D721Med (cell line): Measurements from ENCODE around the gene PIAS2.
"Not testable (repeated sequence)": the region's sequence is repeated elsewhere in the genome, so short reads cannot be mapped to it uniquely, and the experiment has no call there.

Source experiments
- DNase-seq: peaks from one replicate; pipeline ENCODE4 v3.0.0; 2011; ENCODE audit warnings: low spot score; ENCODE audit not compliant: insufficient read length
- FAIRE-seq: peaks from 2 replicates; lab custom pipeline; 2011; peaks lifted over from hg19 to GRCh38; lab: Jason Lieb, UNC
- TF ChIP-seq, protein P1 (sequence below): IDR thresholded peaks from 2 replicates; pipeline ENCODE4 v1.5.1; 2012; ENCODE audit warnings: mild to moderate bottlenecking, control low read depth; ENCODE audit not compliant: insufficient read depth; ENCODE audit errors: missing control alignments

PIAS2 gene

DNA sequence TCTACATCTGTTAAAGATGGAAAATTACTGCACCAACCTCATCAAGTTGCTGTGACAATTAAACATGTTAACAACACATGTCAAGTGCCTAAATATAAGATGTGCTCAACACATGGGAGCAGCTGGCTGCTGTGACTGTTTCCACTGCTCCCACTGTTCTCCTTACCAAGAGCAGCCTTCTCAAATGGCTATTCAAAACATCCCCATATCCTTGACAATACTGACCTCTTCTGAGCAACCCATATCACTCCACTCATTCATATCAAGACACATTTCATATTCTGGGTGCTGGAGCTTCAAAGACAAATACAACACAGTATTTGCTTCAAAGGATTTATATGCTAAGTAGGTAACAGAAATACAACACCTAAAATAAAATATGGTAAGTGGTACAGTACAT, 60.3 kb downstream of the PIAS2 start:
- DNase-seq, result no peak
- peak; percentile 79 for FAIRE-seq

GRCh38 chr18:46849007-46849406, 68.3 kb downstream of the PIAS2 start:
- TF ChIP-seq, protein P1, sequence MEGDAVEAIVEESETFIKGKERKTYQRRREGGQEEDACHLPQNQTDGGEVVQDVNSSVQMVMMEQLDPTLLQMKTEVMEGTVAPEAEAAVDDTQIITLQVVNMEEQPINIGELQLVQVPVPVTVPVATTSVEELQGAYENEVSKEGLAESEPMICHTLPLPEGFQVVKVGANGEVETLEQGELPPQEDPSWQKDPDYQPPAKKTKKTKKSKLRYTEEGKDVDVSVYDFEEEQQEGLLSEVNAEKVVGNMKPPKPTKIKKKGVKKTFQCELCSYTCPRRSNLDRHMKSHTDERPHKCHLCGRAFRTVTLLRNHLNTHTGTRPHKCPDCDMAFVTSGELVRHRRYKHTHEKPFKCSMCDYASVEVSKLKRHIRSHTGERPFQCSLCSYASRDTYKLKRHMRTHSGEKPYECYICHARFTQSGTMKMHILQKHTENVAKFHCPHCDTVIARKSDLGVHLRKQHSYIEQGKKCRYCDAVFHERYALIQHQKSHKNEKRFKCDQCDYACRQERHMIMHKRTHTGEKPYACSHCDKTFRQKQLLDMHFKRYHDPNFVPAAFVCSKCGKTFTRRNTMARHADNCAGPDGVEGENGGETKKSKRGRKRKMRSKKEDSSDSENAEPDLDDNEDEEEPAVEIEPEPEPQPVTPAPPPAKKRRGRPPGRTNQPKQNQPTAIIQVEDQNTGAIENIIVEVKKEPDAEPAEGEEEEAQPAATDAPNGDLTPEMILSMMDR, result no peak
- FAIRE-seq, result no peak
- DNase-seq, result no peak

More for the DNA sequence above, 60.3 kb downstream of the PIAS2 start:
- TF ChIP-seq, protein P1, result no peak

DNA sequence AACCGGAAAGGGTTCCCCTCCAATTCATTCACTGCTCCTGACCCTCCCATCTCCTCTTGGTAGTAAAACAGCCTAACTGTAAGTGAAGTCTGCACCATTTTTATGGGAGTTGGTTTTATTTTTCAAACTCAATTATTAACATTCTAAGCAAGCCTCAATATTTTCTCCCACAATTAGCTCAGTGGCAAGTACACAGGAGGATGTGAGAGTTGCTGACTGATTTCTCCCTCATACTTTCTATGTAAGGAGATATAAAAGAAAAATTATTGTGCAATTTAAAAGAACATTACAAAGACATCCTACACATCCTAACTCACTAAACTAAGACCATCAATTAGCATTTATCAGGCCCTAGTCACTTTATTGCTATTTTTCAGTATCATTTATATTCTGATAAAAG, 73.9 kb downstream of the PIAS2 start:
- no peak for FAIRE-seq
- TF ChIP-seq, protein P1, result no peak
- DNase-seq, result no peak

GRCh38 chr18:46842583-46842982, 74.7 kb downstream of the PIAS2 start:
- TF ChIP-seq, protein P1, result no peak
- no peak for DNase-seq
- FAIRE-seq, result peak; percentile 29

DNA sequence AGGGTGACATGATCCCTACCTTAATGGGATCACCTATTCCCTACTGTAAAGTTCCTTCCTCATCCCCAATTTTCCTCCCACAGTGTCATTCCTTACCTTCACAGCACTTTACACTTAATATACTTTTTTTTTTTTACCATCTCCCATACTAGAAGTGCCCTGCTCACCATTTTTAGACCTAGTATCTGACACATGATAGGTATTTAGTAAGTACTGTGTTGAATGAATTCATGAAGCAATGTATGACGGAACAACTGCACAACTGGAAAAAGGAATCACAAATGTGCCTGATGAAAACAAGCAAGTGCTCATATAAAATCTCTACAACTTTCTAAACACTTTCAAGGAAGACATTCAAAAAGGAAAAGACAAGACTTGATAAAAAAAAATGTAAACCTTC, 83.4 kb downstream of the PIAS2 start:
- TF ChIP-seq, protein P1, result no peak
- FAIRE-seq (peak; percentile 6), DNase-seq (no peak)

DNA sequence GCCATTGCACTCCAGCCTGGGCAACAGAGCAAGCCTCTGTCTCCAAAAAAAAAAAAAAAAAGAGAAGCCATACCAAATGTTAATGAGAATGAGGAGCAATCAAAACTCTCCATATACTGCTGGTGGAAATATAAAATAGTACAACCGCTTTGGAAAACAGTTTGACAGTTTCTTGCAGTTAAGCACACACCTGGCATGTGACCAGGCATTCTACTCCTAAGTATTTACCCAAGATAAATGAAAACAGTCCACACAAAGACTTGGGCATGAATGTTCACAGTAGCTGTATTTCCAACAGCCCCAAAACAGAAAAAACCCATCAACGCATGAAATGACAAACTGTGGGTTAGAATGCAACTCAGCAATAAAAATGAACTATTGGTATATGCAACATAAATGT, 84.5 kb downstream of the PIAS2 start:
- DNase-seq, result no peak
- no peak for FAIRE-seq
- TF ChIP-seq, protein P1, result no peak

GRCh38 chr18:46832422-46832821, 84.9 kb downstream of the PIAS2 start:
- FAIRE-seq, DNase-seq: not testable (repeated sequence)

GRCh38 chr18:46831434-46831833, 85.9 kb downstream of the PIAS2 start:
- peak; percentile 82 for FAIRE-seq
- TF ChIP-seq, protein P1, result no peak
- no peak for DNase-seq
